ENCODE measurements around the gene DAAM2.

Gene DAAM2

GRCh38 chr6:39915866-39916265 is 123.7 kb downstream of the DAAM2 start:
- no peak for TF ChIP-seq ZNF274 (IDR thresholded peaks at IDR 0.05; ENCODE audit: low read depth, low read length)
- H3K4me3 ChIP-seq (ENCODE audit: low read length) = no peak overlapping the region

GRCh38 chr6:39917329-39917728 is 125.2 kb downstream of the DAAM2 start:
- H3K4me3 ChIP-seq (ENCODE audit: low read length) = no peak overlapping the region
- TF ChIP-seq ZNF274 (IDR thresholded peaks at IDR 0.05; ENCODE audit: low read depth, low read length) = no peak

GRCh38 chr6:39917981-39918380 is 125.8 kb downstream of the DAAM2 start:
- H3K4me3 ChIP-seq (ENCODE audit: low read length) = no peak overlapping the region
- no peak for TF ChIP-seq ZNF274 (IDR thresholded peaks at IDR 0.05; ENCODE audit: low read depth, low read length)

- H3K4me3 ChIP-seq (ENCODE audit: low read length) = no peak overlapping the region
- no peak for TF ChIP-seq ZNF274 (IDR thresholded peaks at IDR 0.05; ENCODE audit: low read depth, low read length)
These were observed 126.7 kb downstream of the DAAM2 start for GRCh38 chr6:39918831-39919230.

GRCh38 chr6:39920157-39920556 is 128.0 kb downstream of the DAAM2 start:
- H3K4me3 ChIP-seq (ENCODE audit: low read length) = no peak overlapping the region
- no peak for TF ChIP-seq ZNF274 (IDR thresholded peaks at IDR 0.05; ENCODE audit: low read depth, low read length)

GRCh38 chr6:39922821-39923220 is 130.6 kb downstream of the DAAM2 start:
- no peak overlapping the region for H3K4me3 ChIP-seq (ENCODE audit: low read length)
- no peak for TF ChIP-seq ZNF274 (IDR thresholded peaks at IDR 0.05; ENCODE audit: low read depth, low read length)

- no peak overlapping the region for H3K4me3 ChIP-seq (ENCODE audit: low read length)
- TF ChIP-seq ZNF274 (IDR thresholded peaks at IDR 0.05; ENCODE audit: low read depth, low read length) = no peak
These were observed 131.2 kb downstream of the DAAM2 start for GRCh38 chr6:39923394-39923793.

- TF ChIP-seq ZNF274 (IDR thresholded peaks at IDR 0.05; ENCODE audit: low read depth, low read length) = no peak
- H3K4me3 ChIP-seq (ENCODE audit: low read length) = no peak overlapping the region
These were observed 131.7 kb downstream of the DAAM2 start for GRCh38 chr6:39923861-39924260.

GRCh38 chr6:39924283-39924682 is 132.1 kb downstream of the DAAM2 start:
- no peak for TF ChIP-seq ZNF274 (IDR thresholded peaks at IDR 0.05; ENCODE audit: low read depth, low read length)

GRCh38 chr6:39925191-39925930 is 133.2 kb downstream of the DAAM2 start:
- TF ChIP-seq ZNF274 (IDR thresholded peaks at IDR 0.05; ENCODE audit: low read depth, low read length) = no peak
- H3K4me3 ChIP-seq (ENCODE audit: low read length) = no peak overlapping the region

More at GRCh38 chr6:39924283-39924682, 132.1 kb downstream of the DAAM2 start:
- no peak overlapping the region for H3K4me3 ChIP-seq (ENCODE audit: low read length)

GRCh38 chr6:39925931-39926290 is 133.7 kb downstream of the DAAM2 start:
- TF ChIP-seq ZNF274 (IDR thresholded peaks at IDR 0.05; ENCODE audit: low read depth, low read length) = no peak
- H3K4me3 ChIP-seq (ENCODE audit: low read length) = no peak overlapping the region

- no peak for TF ChIP-seq ZNF274 (IDR thresholded peaks at IDR 0.05; ENCODE audit: low read depth, low read length)
- no peak overlapping the region for H3K4me3 ChIP-seq (ENCODE audit: low read length)
These were observed 134.5 kb downstream of the DAAM2 start for GRCh38 chr6:39926668-39927067.

GRCh38 chr6:39927159-39927558 is 135.0 kb downstream of the DAAM2 start:
- H3K4me3 ChIP-seq (ENCODE audit: low read length) = no peak overlapping the region
- TF ChIP-seq ZNF274 (IDR thresholded peaks at IDR 0.05; ENCODE audit: low read depth, low read length) = no peak

GRCh38 chr6:39929039-39929732 is 137.0 kb downstream of the DAAM2 start:
- TF ChIP-seq ZNF274 (IDR thresholded peaks at IDR 0.05; ENCODE audit: low read depth, low read length) = no peak
- H3K4me3 ChIP-seq (ENCODE audit: low read length) = no peak overlapping the region

GRCh38 chr6:39929733-39930461 is 137.7 kb downstream of the DAAM2 start:
- no peak overlapping the region for H3K4me3 ChIP-seq (ENCODE audit: low read length)
- TF ChIP-seq ZNF274 (IDR thresholded peaks at IDR 0.05; ENCODE audit: low read depth, low read length) = no peak
